Neural progenitor cell (in vitro differentiated cells): ENCODE data around the gene RAC2.

Experiments
- CTCF ChIP-seq: fragments of 200-600 bp; sonication (generic); IDR thresholded peaks from 2 replicates; pipeline ENCODE4 v1.5.1; 2017; ENCODE audit warnings: antibody characterized with exemption, mild to moderate bottlenecking
- EZH2 ChIP-seq: fragments of 200-600 bp; sonication (generic); IDR thresholded peaks from 2 replicates; pipeline ENCODE4 v1.6.1; 2017; ENCODE audit warnings: antibody characterized with exemption, mild to moderate bottlenecking, moderate library complexity
- EZH2phosphoT487 ChIP-seq: fragments of 200-600 bp; sonication (generic); IDR thresholded peaks from 2 replicates; pipeline ENCODE4 v1.6.1; 2017; ENCODE audit warnings: antibody characterized with exemption

DNA sequence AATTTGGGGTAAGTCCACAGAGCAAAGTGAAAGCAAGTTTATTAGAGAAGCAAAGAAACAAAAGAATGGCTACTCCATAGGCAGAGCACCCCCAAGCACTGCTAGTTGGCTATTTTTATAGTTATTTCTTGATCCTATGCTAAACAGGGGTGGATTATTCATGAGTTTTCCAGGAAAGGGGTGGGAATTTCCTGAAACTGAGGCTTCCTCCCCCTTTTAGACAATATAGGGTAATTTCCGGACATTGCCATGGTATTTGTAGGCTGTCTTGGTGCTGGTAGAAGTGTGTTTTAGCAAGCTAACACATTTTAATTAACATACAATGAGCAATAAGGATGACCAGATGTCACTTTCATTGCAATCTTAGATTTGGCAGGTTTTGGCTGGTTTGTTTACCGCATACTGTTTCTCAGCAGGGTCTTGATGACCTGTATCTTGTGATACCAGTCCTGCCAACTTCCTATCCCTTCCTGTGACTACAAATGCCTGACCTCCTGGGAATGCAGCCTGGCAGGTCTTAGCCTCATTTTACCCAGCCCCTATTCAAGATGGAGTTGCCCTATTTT lies 55.1 kb downstream of the RAC2 start:
- TF ChIP-seq CTCF (no peak), EZH2 (no peak), EZH2phosphoT487 (no peak)
